SU-DHL-6 (cell line): ENCODE data around the gene JAK1.

Experiments
- EZH2phosphoT487 ChIP-seq: fragments of 200-600 bp; sonication (generic), shearing (Covaris generic); conservative IDR thresholded peaks from 2 replicates; pipeline ENCODE4 v1.6.1; 2018; ENCODE audit warnings: mild to moderate bottlenecking, antibody characterized with exemption, low read length, moderate library complexity, mixed read lengths
- TF ChIP-seq, protein P1 (sequence below): fragments of 200-600 bp; sonication (generic); IDR thresholded peaks from one replicate; pipeline ENCODE4 v1.5.1; 2017; ENCODE audit warnings: antibody characterized with exemption, mild to moderate bottlenecking, low read length, moderate library complexity; ENCODE audit not compliant: insufficient read depth, poor library complexity, severe bottlenecking

DNA sequence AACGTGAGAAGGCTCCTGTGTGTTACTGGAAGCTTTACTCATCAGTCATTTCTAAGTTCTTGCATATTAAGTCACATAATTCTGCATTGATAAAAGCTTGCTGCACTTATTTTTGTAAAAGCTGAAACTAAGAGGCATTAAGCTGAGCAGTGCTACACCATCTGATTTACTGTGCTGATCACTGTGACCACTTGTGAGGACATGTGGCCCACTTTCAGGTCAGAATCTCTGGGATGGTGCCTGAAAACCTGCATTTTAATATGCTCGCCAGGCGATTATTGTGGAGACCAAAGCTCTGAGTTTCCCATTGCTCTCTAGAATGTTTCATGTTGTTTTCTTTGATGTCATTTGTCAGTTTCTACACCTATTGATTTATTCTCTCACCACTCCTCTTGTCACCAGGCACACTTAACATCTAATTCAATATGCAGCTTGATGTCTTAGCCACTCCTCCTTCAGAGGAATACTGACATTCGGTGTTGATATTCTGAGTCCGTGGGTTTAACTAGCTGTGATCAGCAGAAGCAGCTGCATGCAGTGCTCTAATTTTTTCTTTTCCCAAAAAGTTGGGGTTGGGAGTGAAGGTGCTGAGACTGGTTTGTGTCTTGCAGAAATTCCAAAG is 136.2 kb downstream of the JAK1 start:
- TF ChIP-seq, protein P1, sequence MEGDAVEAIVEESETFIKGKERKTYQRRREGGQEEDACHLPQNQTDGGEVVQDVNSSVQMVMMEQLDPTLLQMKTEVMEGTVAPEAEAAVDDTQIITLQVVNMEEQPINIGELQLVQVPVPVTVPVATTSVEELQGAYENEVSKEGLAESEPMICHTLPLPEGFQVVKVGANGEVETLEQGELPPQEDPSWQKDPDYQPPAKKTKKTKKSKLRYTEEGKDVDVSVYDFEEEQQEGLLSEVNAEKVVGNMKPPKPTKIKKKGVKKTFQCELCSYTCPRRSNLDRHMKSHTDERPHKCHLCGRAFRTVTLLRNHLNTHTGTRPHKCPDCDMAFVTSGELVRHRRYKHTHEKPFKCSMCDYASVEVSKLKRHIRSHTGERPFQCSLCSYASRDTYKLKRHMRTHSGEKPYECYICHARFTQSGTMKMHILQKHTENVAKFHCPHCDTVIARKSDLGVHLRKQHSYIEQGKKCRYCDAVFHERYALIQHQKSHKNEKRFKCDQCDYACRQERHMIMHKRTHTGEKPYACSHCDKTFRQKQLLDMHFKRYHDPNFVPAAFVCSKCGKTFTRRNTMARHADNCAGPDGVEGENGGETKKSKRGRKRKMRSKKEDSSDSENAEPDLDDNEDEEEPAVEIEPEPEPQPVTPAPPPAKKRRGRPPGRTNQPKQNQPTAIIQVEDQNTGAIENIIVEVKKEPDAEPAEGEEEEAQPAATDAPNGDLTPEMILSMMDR = no peak
- TF ChIP-seq EZH2phosphoT487 = no peak
